ENCODE measurements around the gene BNIP5.

Gene BNIP5

DNA sequence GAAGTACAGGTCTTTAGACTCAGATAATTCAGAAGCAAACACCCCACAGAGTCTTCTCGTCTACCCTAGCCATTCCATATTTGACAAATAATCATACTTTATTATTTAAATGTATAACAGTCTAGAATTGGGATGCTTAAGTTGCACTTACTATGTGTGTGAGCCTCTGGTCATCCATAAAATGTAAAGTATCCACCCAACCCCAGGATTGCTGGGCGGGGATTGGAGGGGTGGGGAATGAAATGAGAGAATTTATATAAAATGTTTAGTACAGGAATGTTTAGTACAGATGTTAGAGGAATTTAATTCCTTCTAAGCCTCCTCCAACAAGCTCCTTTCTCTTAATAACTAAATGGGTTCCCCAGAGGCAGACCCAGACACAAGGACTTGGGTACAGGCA is 16.9 kb downstream of the BNIP5 start:
- in situ Hi-C loops (cut with MboI; ENCODE audit: low pct_unique_long_range_greater_than_20kb, low sequenced_read_pairs, unreplicated experiment): no loop called here
- TF ChIP-seq, protein P1, sequence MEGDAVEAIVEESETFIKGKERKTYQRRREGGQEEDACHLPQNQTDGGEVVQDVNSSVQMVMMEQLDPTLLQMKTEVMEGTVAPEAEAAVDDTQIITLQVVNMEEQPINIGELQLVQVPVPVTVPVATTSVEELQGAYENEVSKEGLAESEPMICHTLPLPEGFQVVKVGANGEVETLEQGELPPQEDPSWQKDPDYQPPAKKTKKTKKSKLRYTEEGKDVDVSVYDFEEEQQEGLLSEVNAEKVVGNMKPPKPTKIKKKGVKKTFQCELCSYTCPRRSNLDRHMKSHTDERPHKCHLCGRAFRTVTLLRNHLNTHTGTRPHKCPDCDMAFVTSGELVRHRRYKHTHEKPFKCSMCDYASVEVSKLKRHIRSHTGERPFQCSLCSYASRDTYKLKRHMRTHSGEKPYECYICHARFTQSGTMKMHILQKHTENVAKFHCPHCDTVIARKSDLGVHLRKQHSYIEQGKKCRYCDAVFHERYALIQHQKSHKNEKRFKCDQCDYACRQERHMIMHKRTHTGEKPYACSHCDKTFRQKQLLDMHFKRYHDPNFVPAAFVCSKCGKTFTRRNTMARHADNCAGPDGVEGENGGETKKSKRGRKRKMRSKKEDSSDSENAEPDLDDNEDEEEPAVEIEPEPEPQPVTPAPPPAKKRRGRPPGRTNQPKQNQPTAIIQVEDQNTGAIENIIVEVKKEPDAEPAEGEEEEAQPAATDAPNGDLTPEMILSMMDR (IDR thresholded peaks at IDR 0.05; ENCODE audit: extremely low read depth, insufficient read depth, missing control alignments): no peak
- DNase-seq (ENCODE audit: low spot score): no peak

- TF ChIP-seq, protein P1 (IDR thresholded peaks at IDR 0.05; ENCODE audit: extremely low read depth, insufficient read depth, missing control alignments): no peak
- in situ Hi-C loops (cut with MboI; ENCODE audit: low pct_unique_long_range_greater_than_20kb, low sequenced_read_pairs, unreplicated experiment): no loop called here
- no peak for DNase-seq (ENCODE audit: low spot score)
Observed at GRCh38 chr6:36319436-36319762, 17.3 kb downstream of the BNIP5 start.

- no peak for DNase-seq (ENCODE audit: low spot score)
- TF ChIP-seq, protein P1 (IDR thresholded peaks at IDR 0.05; ENCODE audit: extremely low read depth, insufficient read depth, missing control alignments): no peak
- in situ Hi-C loops (cut with MboI; ENCODE audit: low pct_unique_long_range_greater_than_20kb, low sequenced_read_pairs, unreplicated experiment): no loop called here
Observed at GRCh38 chr6:36318690-36319435, 17.8 kb downstream of the BNIP5 start.

- DNase-seq (ENCODE audit: low spot score): no peak
- in situ Hi-C loops (cut with MboI; ENCODE audit: low pct_unique_long_range_greater_than_20kb, low sequenced_read_pairs, unreplicated experiment): no loop called here
- TF ChIP-seq, protein P1 (IDR thresholded peaks at IDR 0.05; ENCODE audit: extremely low read depth, insufficient read depth, missing control alignments): no peak
Observed at GRCh38 chr6:36317623-36318022, 19.1 kb downstream of the BNIP5 start.

DNA sequence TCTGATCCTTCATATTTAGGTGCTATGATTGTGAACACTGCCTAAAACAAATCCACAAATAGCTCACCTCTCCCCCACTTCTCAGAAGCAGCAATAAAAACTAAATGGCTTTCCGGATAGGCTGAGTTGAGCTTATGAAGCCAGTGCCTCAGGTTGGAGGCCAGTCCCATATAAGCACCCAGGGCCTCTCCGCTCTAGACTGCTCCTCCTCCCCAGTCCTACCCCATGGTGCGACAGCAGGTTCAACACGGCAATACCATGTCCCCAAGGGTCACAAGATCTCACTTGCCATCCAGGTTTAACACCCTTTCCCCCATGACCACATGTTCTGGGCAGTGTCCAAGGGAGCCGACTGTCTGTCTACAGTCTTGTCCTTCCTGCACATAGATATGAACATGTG is 20.8 kb downstream of the BNIP5 start:
- TF ChIP-seq, protein P1 (IDR thresholded peaks at IDR 0.05; ENCODE audit: extremely low read depth, insufficient read depth, missing control alignments): no peak
- DNase-seq (ENCODE audit: low spot score): no peak
- in situ Hi-C loops (cut with MboI; ENCODE audit: low pct_unique_long_range_greater_than_20kb, low sequenced_read_pairs, unreplicated experiment): no loop called here

DNA sequence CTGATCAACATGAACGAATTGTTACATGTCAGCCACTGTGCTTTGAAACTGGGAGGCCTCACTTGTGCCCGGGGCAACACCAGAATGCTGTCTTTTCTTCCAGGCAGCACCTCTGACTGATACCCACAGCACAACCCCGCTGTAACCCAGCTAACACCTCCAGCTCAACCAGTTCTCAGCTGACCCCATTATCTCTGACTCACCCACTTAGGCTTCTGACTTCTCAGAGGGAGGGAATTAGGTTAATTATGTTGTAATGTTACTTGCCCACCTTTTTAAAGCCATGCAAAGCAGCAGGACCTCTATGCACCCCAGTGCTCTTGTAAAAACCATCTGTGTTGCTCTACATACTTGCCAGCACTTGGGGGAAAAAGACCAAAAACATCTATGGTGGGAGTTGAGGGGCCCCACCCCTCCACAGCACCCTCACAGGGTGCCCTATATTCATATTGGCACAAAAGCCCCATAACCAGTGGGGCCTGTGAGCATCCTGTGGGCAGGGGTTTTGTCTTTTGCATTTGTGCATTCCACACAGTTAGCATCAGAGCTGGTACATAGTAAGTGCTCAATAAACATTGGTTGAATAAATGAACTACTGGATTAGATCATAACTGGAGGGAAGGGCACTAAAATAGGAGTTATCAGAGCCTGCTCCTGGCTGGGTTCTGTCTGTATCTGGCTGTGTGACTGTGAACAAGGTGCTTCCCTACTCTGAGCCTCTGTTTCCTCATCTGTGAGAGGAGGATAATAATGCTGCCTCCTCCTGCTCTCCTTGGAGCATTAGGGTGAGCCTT is 22.3 kb downstream of the BNIP5 start:
- TF ChIP-seq, protein P1 (IDR thresholded peaks at IDR 0.05; ENCODE audit: extremely low read depth, insufficient read depth, missing control alignments): no peak
- in situ Hi-C loops (cut with MboI; ENCODE audit: low pct_unique_long_range_greater_than_20kb, low sequenced_read_pairs, unreplicated experiment): no loop called here
- DNase-seq (ENCODE audit: low spot score): no peak
